GM23248 (cell line): ENCODE data around the gene SLC6A9. TPM values are rescaled to one million over a fixed set of nuclear protein-coding genes. Genes with fewer than 3 reads are reported as not detected.
A peak's percentile ranks its signal among the peaks of the same experiment; 100 is the strongest.

Experiments used
- DNase-seq: peaks from one replicate; pipeline ENCODE4 v3.0.0-alpha.2; 2015
- H2AFZ ChIP-seq: fragments of 200-600 bp; sonication (generic); 2 replicates; pipeline ENCODE4 v1.6.1; 2016; ENCODE audit warnings: antibody characterized with exemption
- H3F3A ChIP-seq: fragments of 200-600 bp; sonication (generic); 2 replicates; pipeline ENCODE4 v1.6.1; 2016; ENCODE audit warnings: mild to moderate bottlenecking, antibody characterized with exemption, mixed run types; ENCODE audit not compliant: insufficient read depth
- H3K27ac ChIP-seq: fragments of 200-600 bp; sonication (generic); 2 replicates; pipeline ENCODE4 v1.5.1; 2016; ENCODE audit warnings: mild to moderate bottlenecking
- H3K27me3 ChIP-seq: fragments of 200-600 bp; sonication (generic); replicated peaks from 2 replicates; pipeline ENCODE4 v1.6.1; 2016; ENCODE audit warnings: mild to moderate bottlenecking; ENCODE audit not compliant: insufficient read depth
- H3K36me3 ChIP-seq: fragments of 200-600 bp; sonication (generic); 2 replicates; pipeline ENCODE4 v1.6.1; 2016; ENCODE audit warnings: low read depth, mild to moderate bottlenecking
- H3K4me1 ChIP-seq: fragments of 200-600 bp; sonication (generic); 2 replicates; pipeline ENCODE4 v1.6.1; 2016; ENCODE audit warnings: mild to moderate bottlenecking; ENCODE audit not compliant: insufficient read depth
- H3K4me2 ChIP-seq: fragments of 200-600 bp; sonication (generic); one replicate; pipeline ENCODE4 v1.6.1; 2016; ENCODE audit warnings: mild to moderate bottlenecking; ENCODE audit not compliant: unreplicated experiment
- H3K4me3 ChIP-seq: fragments of 200-600 bp; sonication (generic); 2 replicates; pipeline ENCODE4 v1.5.1; 2016; ENCODE audit warnings: mild to moderate bottlenecking
- H3K79me2 ChIP-seq: fragments of 200-600 bp; sonication (generic); 2 replicates; pipeline ENCODE4 v1.6.1; 2016; ENCODE audit warnings: mild to moderate bottlenecking; ENCODE audit not compliant: insufficient read depth
- H3K9ac ChIP-seq: fragments of 200-600 bp; sonication (generic); 2 replicates; pipeline ENCODE4 v1.6.1; 2016; ENCODE audit warnings: mild to moderate bottlenecking
- H3K9me2 ChIP-seq: fragments of 200-600 bp; sonication (generic); 2 replicates; pipeline ENCODE4 v1.6.1; 2016; ENCODE audit warnings: mixed run types, mild to moderate bottlenecking, moderate library complexity; ENCODE audit not compliant: insufficient read depth
- H3K9me3 ChIP-seq: fragments of 200-600 bp; sonication (generic); one replicate; pipeline ENCODE4 v1.6.1; 2017; ENCODE audit warnings: low read depth
- H4K20me1 ChIP-seq: fragments of 200-600 bp; sonication (generic); 2 replicates; pipeline ENCODE4 v1.6.0; 2016; ENCODE audit not compliant: insufficient read depth
- EZH2 ChIP-seq: fragments of 200-600 bp; sonication (generic); IDR thresholded peaks from 2 replicates; pipeline ENCODE4 v1.6.1; 2018; ENCODE audit warnings: antibody characterized with exemption, mild to moderate bottlenecking; ENCODE audit not compliant: insufficient read depth, poor library complexity, severe bottlenecking
- EZH2phosphoT487 ChIP-seq: fragments of 200-600 bp; sonication (generic); IDR thresholded peaks from 2 replicates; pipeline ENCODE4 v1.6.1; 2018; ENCODE audit warnings: antibody characterized with exemption, moderate library complexity, mild to moderate bottlenecking, low read depth; ENCODE audit not compliant: insufficient read depth
- WGBS, 2 experiments: methylation state at CpG; one replicate each; pipeline ENCODE4 v1.1.6; 2015 to 2017; ENCODE audit warnings: low lambda C conversion rate in 2 of 2, low coverage in 1 of 2; ENCODE audit errors: missing lambda C conversion rate in 2 of 2; 5-methylcytosine and 5-hydroxymethylcytosine counted together
- in situ Hi-C: fragments of 300-500 bp; cut with MboI; formaldehyde crosslinking; loops from 2 replicates; pipeline ENCODE4 v1.15.0; 2020
- polyA plus RNA-seq: library from polyadenylated mRNA; unstranded; fragments of >200 nt; fragmentation: Nextera tagmentation; extraction: Ambion mirVana; gene quantifications from 2 replicates; pipeline ENCODE4 v1.2.1, GENCODE V29; 2016
- total RNA-seq: library from RNA; depleted of rRNA; stranded (reverse); fragments of >200 nt; shearing (Covaris generic); gene quantifications from 2 replicates; pipeline ENCODE4 v1.2.3, GENCODE V29; 2014

SLC6A9 gene
- total and polyA plus RNA-seq, 2 experiments from 2014 or later: 22.2 to 34.6 TPM

DNA sequence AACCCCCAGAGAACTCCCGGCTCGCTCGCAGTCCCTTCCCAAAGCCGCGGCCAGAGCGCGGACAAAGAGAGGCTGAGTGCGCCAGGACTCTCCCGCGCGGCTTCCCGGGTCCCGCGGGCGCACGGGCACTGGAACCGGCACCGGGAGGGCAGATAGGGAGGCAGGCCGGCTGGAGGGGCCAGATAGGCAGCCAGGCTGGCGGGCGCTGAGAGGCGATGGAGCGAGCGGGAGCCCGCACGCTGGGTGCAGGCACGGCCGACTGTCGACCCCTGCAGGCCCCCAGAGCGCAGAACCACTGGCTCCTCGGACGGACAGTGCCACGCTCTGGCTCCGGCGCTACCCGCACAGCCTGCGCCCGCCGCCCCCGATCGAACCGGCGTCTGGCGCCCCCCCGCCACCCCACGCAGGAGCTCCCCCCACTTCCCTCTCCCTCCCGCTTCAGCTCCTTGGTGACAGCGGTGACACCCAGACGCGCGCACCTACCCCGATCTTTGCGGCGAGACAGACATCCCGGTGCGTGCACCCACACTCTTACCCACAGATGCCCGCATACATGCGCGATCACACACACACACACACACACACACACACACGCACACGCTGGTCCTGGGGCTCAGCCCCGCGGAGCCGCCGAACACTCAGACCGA is 534 bp downstream of the SLC6A9 start:
- H3K36me3 ChIP-seq: no peaks in the 10 kb centered on the region
- in situ Hi-C loops: no loop called here
- no peaks in the 10 kb centered on the region for H4K20me1 ChIP-seq
- H3K4me3 ChIP-seq: peak overlapping the region; percentile 81
- peak overlapping the region; percentile 73 for H3K4me2 ChIP-seq
- H3K9me2 ChIP-seq: no peaks in the 10 kb centered on the region
- no peaks in the 10 kb centered on the region; the same call in 1 of the 2 replicates for H3F3A ChIP-seq
- peaks cover 13% of the 10 kb centered on the region; the same call in 1 of the 2 replicates for H3K4me1 ChIP-seq
- no peaks in the 10 kb centered on the region for H3K9me3 ChIP-seq
- H3K27ac ChIP-seq: peak overlapping the region; percentile 60
- H3K27me3 ChIP-seq: no peaks in the 10 kb centered on the region
- H2AFZ ChIP-seq: peak overlapping the region; percentile 85
- WGBS, 2 experiments: 1% methylated on average over 32 to 33 of the region's 66 CpGs
- no peak for TF ChIP-seq EZH2phosphoT487
- TF ChIP-seq EZH2: no peak
- peak; percentile 74 for DNase-seq
- H3K9ac ChIP-seq: peak overlapping the region; percentile 81
- peaks cover 17% of the 10 kb centered on the region for H3K79me2 ChIP-seq

DNA sequence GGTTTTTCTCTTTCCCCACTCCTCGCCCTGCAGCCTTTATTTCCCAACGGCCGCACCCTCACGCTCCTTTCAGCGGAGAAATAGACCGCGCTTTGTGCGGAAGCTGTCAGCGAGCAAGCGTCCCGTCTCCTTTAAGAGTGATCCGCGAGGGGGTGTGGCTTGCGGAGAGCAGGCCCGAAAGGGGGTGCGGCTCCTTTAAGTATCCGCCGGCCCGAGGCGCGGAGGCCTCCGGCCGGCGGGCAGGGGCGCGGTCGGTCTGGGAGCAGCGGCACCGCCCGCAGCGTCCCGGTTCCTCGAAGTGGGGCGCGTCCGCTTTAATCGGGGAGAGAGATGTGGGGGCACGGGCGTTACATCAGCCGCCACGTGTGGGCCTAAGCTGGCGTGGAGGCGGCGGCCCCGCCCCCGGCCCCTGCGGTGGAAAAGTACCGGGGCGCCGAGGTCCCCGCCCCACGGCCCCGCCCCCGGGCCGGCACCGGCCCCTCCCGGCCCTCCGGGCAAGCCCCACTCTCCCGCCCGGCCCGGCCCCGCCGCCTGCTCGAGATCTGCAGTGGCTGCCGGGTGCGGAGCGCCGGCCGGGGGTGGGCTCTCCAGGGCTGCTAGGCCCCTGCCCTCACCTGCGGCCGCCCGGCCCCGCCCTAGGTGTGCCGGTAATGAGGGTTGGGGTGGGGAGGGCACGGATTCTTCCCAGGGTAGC is 1.2 kb downstream of the SLC6A9 start:
- H3K79me2 ChIP-seq: peaks cover 17% of the 10 kb centered on the region
- H2AFZ ChIP-seq: peak overlapping the region; percentile 85
- WGBS, 2 experiments: 1% methylated on average over 36 to 54 of the region's 75 CpGs
- peak overlapping the region; percentile 87 for H3K4me2 ChIP-seq
- H3K27ac ChIP-seq: peak overlapping the region; percentile 60
- no peaks in the 10 kb centered on the region for H3K36me3 ChIP-seq
- no peak for TF ChIP-seq EZH2phosphoT487
- no peak for TF ChIP-seq EZH2
- peaks cover 8% of the 10 kb centered on the region; the same call in 1 of the 2 replicates for H3K4me1 ChIP-seq
- H3F3A ChIP-seq: no peaks in the 10 kb centered on the region
- in situ Hi-C loops: no loop called here
- peak overlapping the region; percentile 81 for H3K9ac ChIP-seq
- H3K4me3 ChIP-seq: peak overlapping the region; percentile 81
- H4K20me1 ChIP-seq: no peaks in the 10 kb centered on the region
- DNase-seq: peak; percentile 97
- no peaks in the 10 kb centered on the region for H3K9me2 ChIP-seq
- no peaks in the 10 kb centered on the region for H3K27me3 ChIP-seq
- H3K9me3 ChIP-seq: no peaks in the 10 kb centered on the region

DNA sequence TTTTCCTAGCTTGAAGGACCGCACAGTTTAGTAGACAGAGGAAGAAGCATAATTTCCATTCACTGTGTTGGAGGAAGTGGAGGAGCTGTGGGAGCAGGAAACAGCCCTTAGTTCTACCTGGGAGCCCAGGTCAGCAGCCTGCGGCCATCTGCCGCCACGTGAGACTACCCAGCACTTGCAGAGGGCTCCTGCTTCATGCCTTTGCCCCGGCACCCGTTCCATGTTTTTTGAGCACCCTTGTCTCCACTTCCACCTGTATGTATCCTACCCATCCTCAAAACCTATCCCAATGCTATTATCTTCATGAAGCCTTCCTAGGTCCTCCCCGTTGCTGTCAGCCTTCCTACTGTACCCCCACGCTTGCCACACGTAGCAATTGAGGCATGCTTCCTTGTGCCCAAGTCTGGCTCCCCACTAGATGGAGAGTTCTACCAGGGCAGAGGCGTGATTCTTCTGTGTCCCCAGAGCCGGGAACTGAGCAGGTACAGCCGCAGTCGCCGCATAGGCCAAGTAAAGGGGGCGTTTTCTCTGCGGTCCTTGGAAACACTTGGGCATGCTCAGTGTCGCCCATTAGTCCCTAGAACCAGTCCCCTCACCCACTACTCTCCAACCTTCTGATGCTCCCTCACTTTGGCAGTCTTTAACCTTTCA is 1.9 kb downstream of the SLC6A9 start:
- Histone ChIP-seq H3K9ac (peak overlapping the region; percentile 81), H3K4me2 (peak overlapping the region; percentile 87), H3K4me1 (peaks cover 8% of the 10 kb centered on the region; the same call in 1 of the 2 replicates), H3K27ac (peak overlapping the region; percentile 60; the same call in 1 of the 2 replicates), H3K9me3 (no peaks in the 10 kb centered on the region), H2AFZ (peak overlapping the region; percentile 85), H3K27me3 (no peaks in the 10 kb centered on the region), H4K20me1 (no peaks in the 10 kb centered on the region), H3K36me3 (no peaks in the 10 kb centered on the region), H3K9me2 (no peaks in the 10 kb centered on the region), H3F3A (no peaks in the 10 kb centered on the region), H3K79me2 (peaks cover 17% of the 10 kb centered on the region), H3K4me3 (peak overlapping the region; percentile 81)
- peak; percentile 50 for DNase-seq
- in situ Hi-C loops: no loop called here
- TF ChIP-seq EZH2: no peak
- TF ChIP-seq EZH2phosphoT487: no peak
- WGBS, 2 experiments: 25 to 32% methylated on average over 16 to 17 of the region's 17 CpGs

DNA sequence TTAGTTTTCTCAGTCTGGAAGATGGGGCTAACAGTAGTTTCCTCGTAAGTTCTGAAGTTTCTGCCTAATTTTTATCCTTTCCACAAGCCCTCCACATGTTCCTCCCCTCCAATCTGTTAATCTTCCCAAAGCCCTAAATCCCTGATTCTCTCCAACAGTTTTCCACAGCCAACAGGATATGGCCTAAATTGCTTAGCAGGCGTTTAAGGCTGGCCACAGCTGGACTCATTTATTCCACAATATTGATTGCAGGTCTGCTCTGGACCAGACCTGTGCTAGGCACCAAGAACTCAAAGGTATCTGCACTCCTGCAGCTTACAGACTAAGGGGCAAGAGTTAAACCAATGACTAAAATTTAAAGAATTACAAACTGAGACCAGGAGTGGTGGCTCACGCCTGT is 3.9 kb downstream of the SLC6A9 start:
- Histone ChIP-seq H3K4me3 (no peak overlapping the region), H3K27ac (no peak overlapping the region), H3K4me2 (no peak overlapping the region), H3K9me2 (no peaks in the 10 kb centered on the region), H2AFZ (no peak overlapping the region), H4K20me1 (no peaks in the 10 kb centered on the region), H3K9ac (no peak overlapping the region), H3K4me1 (peaks cover 8% of the 10 kb centered on the region; the same call in 1 of the 2 replicates), H3K36me3 (no peaks in the 10 kb centered on the region; the same call in 1 of the 2 replicates), H3F3A (no peaks in the 10 kb centered on the region), H3K79me2 (peaks cover 17% of the 10 kb centered on the region), H3K27me3 (no peaks in the 10 kb centered on the region), H3K9me3 (no peaks in the 10 kb centered on the region)
- 92 to 95% methylated on average over 3 of the region's 3 CpGs for WGBS, 2 experiments
- in situ Hi-C loops: no loop called here
- TF ChIP-seq EZH2 (no peak), EZH2phosphoT487 (no peak)
- DNase-seq: no peak
